Activated naive CD8-positive, alpha-beta T cell treated with anti-CD3 and anti-CD28 coated beads, Interleukin-2, amount 50 U/mL, for 16 hours (primary cell): ENCODE measurements around the gene EXOC3L4.

ENCODE experiments used
- DNase-seq: peaks from one replicate; pipeline ENCODE4 v3.0.0-alpha.2; 2020; ENCODE audit warnings: low read depth, low spot score

The EXOC3L4 gene

GRCh38 chr14:103121121-103121845 is 26.8 kb downstream of the EXOC3L4 start:
- DNase-seq = no peak

- DNase-seq = no peak
Observed at GRCh38 chr14:103121846-103122584, 27.5 kb downstream of the EXOC3L4 start.

DNA sequence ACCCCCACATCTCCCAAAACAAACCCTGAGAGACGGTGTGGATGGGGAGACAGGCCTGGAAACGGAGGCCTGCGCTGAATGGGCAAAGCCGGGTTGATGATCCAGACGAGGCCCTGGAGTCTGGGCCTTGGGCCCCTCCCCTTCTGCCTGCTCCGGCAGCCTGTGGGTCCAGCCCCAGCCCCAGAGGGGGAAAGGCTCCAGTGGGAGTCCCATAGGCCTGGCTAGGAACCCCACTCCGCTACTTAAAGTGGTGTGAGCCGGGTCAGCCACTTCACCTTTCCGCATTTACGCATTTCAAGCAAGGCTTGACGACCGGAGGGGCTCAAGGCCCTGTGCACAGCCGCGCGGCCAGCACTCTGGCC is 28.0 kb downstream of the EXOC3L4 start:
- DNase-seq = no peak

- DNase-seq = no peak
Observed at GRCh38 chr14:103122947-103123633, 28.6 kb downstream of the EXOC3L4 start, which contains the start of gene TNFAIP2. Gene TNFAIP2 (plus strand): TSS chr14:103123461. CDS start chr14:103126458, 2,997 bp downstream.

DNA sequence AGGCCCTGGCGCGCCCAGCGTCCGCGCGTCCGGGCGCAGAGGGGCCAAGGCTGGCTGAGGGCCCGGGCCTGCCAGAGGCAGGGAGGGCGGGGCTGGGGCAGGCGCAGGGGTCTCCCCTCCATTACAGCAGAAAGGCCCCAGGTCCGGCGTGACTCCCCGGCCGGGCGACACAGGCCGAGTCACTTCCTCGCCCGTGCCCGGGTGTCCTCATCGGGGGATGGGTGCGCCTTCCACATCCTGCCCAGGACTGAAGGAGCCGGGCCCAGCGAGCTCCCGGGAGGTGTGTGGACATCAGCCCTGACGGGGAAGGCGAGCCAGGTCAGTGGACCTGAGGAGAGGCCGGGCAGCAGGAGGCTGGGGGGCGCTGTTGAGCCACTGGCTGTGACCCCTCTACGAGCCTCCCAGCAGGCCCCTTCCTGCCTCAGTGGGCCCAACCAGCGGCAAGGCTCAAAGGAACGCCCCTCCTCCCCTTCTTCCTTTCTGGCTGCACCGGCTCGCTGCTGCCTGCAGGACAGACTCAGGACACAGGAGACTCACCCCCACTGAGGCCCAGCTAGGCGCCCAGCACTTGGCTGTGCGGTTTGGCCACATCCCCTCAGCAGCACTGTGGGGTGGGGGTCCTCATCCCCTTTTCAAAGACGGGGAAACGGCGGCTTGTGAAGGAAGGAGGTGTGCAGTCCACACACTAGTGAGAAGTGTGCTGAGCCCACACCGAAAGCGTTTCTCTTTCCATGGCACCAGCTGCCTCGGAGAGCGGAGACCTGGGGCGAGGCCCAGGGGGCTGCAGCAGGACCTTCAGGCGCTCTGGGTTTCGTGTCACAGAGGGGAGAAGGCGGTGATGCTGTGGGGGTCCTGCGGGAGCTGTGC is 29.3 kb downstream of the EXOC3L4 start:
- DNase-seq = no peak

GRCh38 chr14:103124501-103125001 is 30.0 kb downstream of the EXOC3L4 start:
- no peak for DNase-seq

- no peak for DNase-seq
Observed at GRCh38 chr14:103125098-103126070, 30.9 kb downstream of the EXOC3L4 start.

GRCh38 chr14:103126088-103126872 is 31.8 kb downstream of the EXOC3L4 start:
- no peak for DNase-seq

GRCh38 chr14:103126873-103127304 is 32.4 kb downstream of the EXOC3L4 start:
- DNase-seq = no peak

DNA sequence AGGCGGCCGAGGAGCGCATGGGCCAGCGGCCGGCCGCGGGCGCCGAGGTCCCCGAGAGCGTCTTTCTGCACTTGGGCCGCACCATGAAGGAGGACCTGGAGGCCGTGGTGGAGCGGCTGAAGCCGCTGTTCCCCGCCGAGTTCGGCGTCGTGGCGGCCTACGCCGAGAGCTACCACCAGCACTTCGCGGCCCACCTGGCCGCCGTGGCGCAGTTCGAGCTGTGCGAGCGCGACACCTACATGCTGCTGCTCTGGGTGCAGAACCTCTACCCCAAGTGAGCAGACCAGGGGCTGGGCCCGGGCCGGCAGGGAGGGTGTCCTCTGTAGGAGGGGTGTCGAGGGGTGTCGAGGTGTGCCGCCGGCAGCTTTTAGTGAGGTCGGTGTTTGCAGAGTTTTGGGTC is 32.8 kb downstream of the EXOC3L4 start:
- DNase-seq = no peak

DNA sequence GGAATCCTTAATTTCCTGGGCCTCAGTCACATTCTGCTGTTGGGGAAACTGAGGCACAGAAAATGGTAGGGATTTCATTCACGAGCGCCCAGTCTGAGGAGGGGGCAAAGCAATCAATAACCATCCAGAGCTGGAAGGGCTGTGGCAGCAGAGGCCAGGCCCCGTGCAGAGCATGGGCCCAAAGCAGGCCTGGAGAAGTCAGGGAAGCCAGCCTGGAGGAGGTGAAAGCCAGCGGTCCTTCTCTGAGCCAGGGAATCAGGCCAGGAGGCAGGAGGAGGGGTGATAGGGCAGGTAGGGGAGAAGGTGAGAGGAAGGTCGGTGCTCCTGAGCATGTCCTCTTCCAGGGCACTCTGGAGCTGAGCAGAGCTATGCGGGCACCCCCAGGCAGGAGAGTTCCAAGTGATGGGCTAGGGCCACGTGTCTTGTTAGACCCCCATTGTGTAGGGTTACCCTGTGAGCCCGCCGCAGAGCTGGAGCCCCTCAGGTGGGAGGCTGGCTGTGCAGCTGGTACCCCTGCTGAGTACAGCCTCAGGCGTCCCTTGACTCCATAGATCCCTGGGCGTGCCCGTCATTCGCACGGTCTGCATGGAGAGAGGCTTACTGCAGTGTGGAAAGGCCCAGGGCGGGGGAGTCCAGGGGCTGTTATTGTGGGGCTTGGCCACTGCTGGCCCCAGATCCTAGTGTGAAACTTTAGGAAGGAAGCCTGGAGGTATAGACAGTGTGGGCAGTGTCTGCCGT is 33.5 kb downstream of the EXOC3L4 start:
- DNase-seq = no peak

DNA sequence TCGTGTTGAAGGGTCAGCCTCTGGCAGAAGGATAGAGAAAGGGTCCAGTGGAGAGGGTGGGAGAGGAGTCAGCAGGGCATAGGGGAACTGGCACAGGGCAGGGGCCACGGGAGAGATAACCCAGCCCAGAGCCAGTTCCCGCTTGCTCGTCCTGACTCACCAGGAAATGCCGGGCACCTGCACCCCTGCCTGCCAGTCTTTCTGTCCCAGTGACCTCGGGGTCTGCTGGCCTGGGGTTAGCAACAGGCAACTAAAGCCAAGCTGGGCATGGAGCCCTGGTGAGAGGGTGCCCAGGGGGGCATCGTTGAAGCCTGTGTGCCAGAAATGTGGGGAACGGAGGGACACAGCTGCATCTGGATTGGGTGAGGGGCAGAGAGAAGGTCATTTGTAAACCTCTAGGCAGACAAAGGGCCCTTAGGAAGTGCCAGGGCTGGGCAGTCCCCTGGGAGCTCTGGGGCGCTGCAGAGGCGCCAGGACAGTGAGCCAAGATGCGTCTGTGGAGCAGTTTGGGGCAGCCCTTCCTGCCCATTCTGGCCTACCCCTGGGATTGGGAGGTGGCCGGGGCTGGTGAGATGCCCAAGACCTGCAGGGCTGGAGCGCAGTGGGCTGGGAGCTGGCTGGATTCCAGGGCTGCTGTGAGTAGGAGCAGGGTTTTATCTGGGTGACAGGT is 34.2 kb downstream of the EXOC3L4 start:
- DNase-seq = no peak

DNA sequence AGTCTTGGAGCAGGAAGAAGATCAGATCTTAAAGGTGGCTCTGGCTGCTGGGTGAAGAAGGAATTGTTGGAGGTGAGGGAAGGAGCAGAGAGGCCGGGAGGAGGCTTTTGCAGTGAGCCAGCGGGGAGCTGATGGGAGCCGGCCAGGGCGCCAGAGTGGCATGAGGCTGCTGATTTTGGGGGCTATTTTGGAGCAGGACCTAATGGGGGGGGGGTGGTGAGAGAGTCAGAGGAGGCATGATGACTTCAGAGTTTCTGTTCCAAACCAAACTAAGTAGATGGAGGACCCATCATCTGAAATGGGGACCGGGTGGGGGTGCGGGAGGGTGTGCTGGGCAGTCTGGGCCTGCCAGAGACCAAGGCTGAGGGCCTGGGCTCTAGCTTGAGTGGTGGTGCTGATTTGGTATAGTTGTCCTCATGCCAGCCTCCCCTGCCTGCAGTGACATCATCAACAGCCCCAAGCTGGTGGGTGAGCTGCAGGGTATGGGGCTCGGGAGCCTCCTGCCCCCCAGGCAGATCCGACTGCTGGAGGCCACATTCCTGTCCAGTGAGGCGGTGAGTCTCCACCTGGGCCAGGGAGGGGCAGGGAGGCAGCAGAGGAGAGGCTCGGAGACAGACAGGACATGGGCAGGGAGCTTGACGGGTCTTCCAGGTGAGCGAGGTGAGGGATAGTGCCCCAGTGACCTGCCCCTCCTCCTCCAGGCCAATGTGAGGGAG is 34.9 kb downstream of the EXOC3L4 start:
- DNase-seq = no peak

GRCh38 chr14:103130017-103130764 is 35.7 kb downstream of the EXOC3L4 start:
- no peak for DNase-seq

- DNase-seq = no peak
Observed at GRCh38 chr14:103130965-103131364, 36.4 kb downstream of the EXOC3L4 start.

GRCh38 chr14:103131580-103131979 is 37.1 kb downstream of the EXOC3L4 start:
- no peak for DNase-seq
